CD4-positive, alpha-beta T cell (primary cell): ENCODE measurements around the gene FZD8. TPM values are rescaled to one million over a fixed set of nuclear protein-coding genes. Genes with fewer than 3 reads are reported as not detected.

Source experiments
- ATAC-seq: fragments of 200-7000 bp; cut with Tn5 transposase; one replicate; pipeline ENCODE4 v1.10.0; 2022; ENCODE audit warnings: mild to moderate bottlenecking; ENCODE audit not compliant: poor library complexity
- CTCF ChIA-PET: fragments of 350-600 bp; sonication (Branson Sonifier 250); formaldehyde crosslinking; loops from one replicate; lab custom pipeline; 2021; ENCODE audit warnings: antibody characterized with exemption, inconsistent platforms; lab: Charles Lee
- POLR2A ChIA-PET: fragments of 350-600 bp; sonication (Branson Sonifier 250); formaldehyde crosslinking; loops from one replicate; lab custom pipeline; 2021; ENCODE audit warnings: antibody characterized with exemption, inconsistent platforms; lab: Charles Lee
- DNase-seq, 14 experiments: peaks; one replicate each; pipeline ENCODE4 v3.0.0-alpha.2; 2013 to 2020; ENCODE audit warnings: mixed read lengths in 2 of 14
- H3K27ac ChIP-seq, 2 donors: one replicate each; pipeline versions ENCODE4 v1.5.1 to v1.7.0; 2013; ENCODE audit warnings: low read length in 2 of 2, low read depth in 1 of 2, mild to moderate bottlenecking in 1 of 2
- H3K27me3 ChIP-seq, 2 experiments: 1 replicate in 1 of 2; 2 replicates in 1 of 2; pipeline versions ENCODE4 v1.6.1 to v1.7.0; 2013; ENCODE audit warnings: low read length in 2 of 2, control low read depth in 1 of 2, mild to moderate bottlenecking in 1 of 2, moderate library complexity in 1 of 2; ENCODE audit not compliant: insufficient read depth in 2 of 2, control insufficient read depth in 1 of 2
- H3K36me3 ChIP-seq: one replicate; pipeline ENCODE4 v1.6.1; 2013; ENCODE audit warnings: low read length, control low read depth; ENCODE audit not compliant: insufficient read depth
- H3K4me1 ChIP-seq: one replicate; pipeline ENCODE4 v1.6.1; 2013; ENCODE audit warnings: low read length, control low read depth; ENCODE audit not compliant: insufficient read depth
- H3K4me3 ChIP-seq: one replicate; pipeline ENCODE4 v1.5.1; 2013; ENCODE audit warnings: mild to moderate bottlenecking, low read length, moderate library complexity
- H3K9me3 ChIP-seq, 2 experiments: 1 replicate in 1 of 2; 2 replicates in 1 of 2; pipeline versions ENCODE4 v1.6.1 to v1.7.0; 2013; ENCODE audit warnings: low read length in 2 of 2, mild to moderate bottlenecking in 2 of 2, control low read depth in 1 of 2, moderate library complexity in 1 of 2; ENCODE audit not compliant: control insufficient read depth in 1 of 2, insufficient read depth in 1 of 2
- H3K27ac Mint-ChIP-seq: one replicate; pipeline ENCODE4 v1.8.0; 2020; ENCODE audit warnings: mixed read lengths
- H3K27me3 Mint-ChIP-seq: one replicate; pipeline ENCODE4 v1.8.0; 2021; ENCODE audit warnings: mixed read lengths
- H3K36me3 Mint-ChIP-seq: one replicate; pipeline ENCODE4 v1.8.0; 2021; ENCODE audit warnings: low read depth, mixed read lengths
- H3K4me1 Mint-ChIP-seq: one replicate; pipeline ENCODE4 v1.8.0; 2021; ENCODE audit warnings: low read depth, mixed read lengths
- H3K4me3 Mint-ChIP-seq: one replicate; pipeline ENCODE4 v1.8.0; 2020; ENCODE audit warnings: mild to moderate bottlenecking, mixed read lengths
- H3K9me3 Mint-ChIP-seq: one replicate; pipeline ENCODE4 v1.8.0; 2020; ENCODE audit warnings: mixed read lengths
- CTCF ChIP-seq: fragments of 200-600 bp; IDR thresholded peaks from one replicate; pipeline ENCODE4 v1.8.0; 2022; ENCODE audit warnings: antibody characterized with exemption, mild to moderate bottlenecking
- intact Hi-C, 2 experiments: fragments of 100-400 bp; cut with DNase I in 1 of 2; cut with micrococcal nuclease in 1 of 2; formaldehyde crosslinking; loops; one replicate each; pipeline versions ENCODE4 v1.15.1 to v1.9.0; 2023 to 2025; cut with DNase I, micrococcal nuclease
- total RNA-seq, 174 experiments: library from RNA in 2 of 174; stranded (reverse) in 2 of 174; gene quantifications; one replicate each; pipeline ENCODE4 v1.2.3 and lab custom pipeline; 2021 to 2026

FZD8 gene
- total RNA-seq, 2 experiments from 2014 or later, result 2.1 to 2.2 TPM

- Mint-ChIP-seq H3K9me3 (no peaks in the 10 kb centered on the region), H3K27ac (no peak overlapping the region), H3K27me3 (peaks cover 69% of the 10 kb centered on the region), H3K36me3 (no peaks in the 10 kb centered on the region), H3K4me1 (peaks cover 11% of the 10 kb centered on the region), H3K4me3 (no peak overlapping the region)
- no peaks in the 10 kb centered on the region for H3K9me3 ChIP-seq
- intact Hi-C loops, result loop anchor here in 1 of 2 experiments (5.0 to 10.0 kb wide), 2 partner anchors 149 to 398 kb away; no protein-coding TSS in a partner anchor
- H3K4me3 ChIP-seq, result no peak overlapping the region
- DNase-seq, result peak in 1 of 14 experiments; percentile 30
- H3K27ac ChIP-seq, result no peak overlapping the region
- CTCF ChIA-PET, result no interaction called here
- POLR2A ChIA-PET, result no interaction called here
- no peak for ATAC-seq
- H3K36me3 ChIP-seq, result no peaks in the 10 kb centered on the region
- H3K27me3 ChIP-seq, result peaks cover 4 to 32% of the 10 kb centered on the region in 2 experiments
- H3K4me1 ChIP-seq, result no peaks in the 10 kb centered on the region
- no peak for TF ChIP-seq CTCF
Measured at GRCh38 chr10:35633006-35633980, 8.8 kb downstream of the FZD8 start.

GRCh38 chr10:35632027-35632426, 10.1 kb downstream of the FZD8 start:
- no peaks in the 10 kb centered on the region for H3K4me1 ChIP-seq
- intact Hi-C loops, result loop anchor here in 1 of 2 experiments (5.0 to 10.0 kb wide), 2 partner anchors 150 to 397 kb away; no protein-coding TSS in a partner anchor
- Mint-ChIP-seq H3K36me3 (no peaks in the 10 kb centered on the region), H3K4me3 (no peak overlapping the region), H3K27ac (no peak overlapping the region), H3K9me3 (no peaks in the 10 kb centered on the region), H3K27me3 (peaks cover 57% of the 10 kb centered on the region), H3K4me1 (peaks cover 7% of the 10 kb centered on the region)
- peaks cover 0 to 25% of the 10 kb centered on the region in 2 experiments for H3K27me3 ChIP-seq
- no peak for TF ChIP-seq CTCF
- no peak for ATAC-seq
- no peaks in the 10 kb centered on the region for H3K36me3 ChIP-seq
- no peaks in the 10 kb centered on the region for H3K9me3 ChIP-seq
- DNase-seq, result no peak
- H3K27ac ChIP-seq, result no peak overlapping the region
- ChIA-PET CTCF (no interaction called here), POLR2A (no interaction called here)
- H3K4me3 ChIP-seq, result no peak overlapping the region

GRCh38 chr10:35631404-35631803, 10.7 kb downstream of the FZD8 start:
- ATAC-seq, result no peak
- Mint-ChIP-seq H3K27me3 (peaks cover 50% of the 10 kb centered on the region), H3K4me3 (no peak overlapping the region), H3K4me1 (peaks cover 7% of the 10 kb centered on the region), H3K36me3 (no peaks in the 10 kb centered on the region), H3K27ac (no peak overlapping the region), H3K9me3 (no peaks in the 10 kb centered on the region)
- TF ChIP-seq CTCF, result no peak
- DNase-seq, result no peak
- ChIA-PET POLR2A (no interaction called here), CTCF (no interaction called here)
- intact Hi-C loops, result loop anchor here in 1 of 2 experiments (5.0 to 10.0 kb wide), 2 partner anchors 151 to 397 kb away; no protein-coding TSS in a partner anchor
- no peak overlapping the region for H3K4me3 ChIP-seq
- no peak overlapping the region for H3K27ac ChIP-seq
- H3K36me3 ChIP-seq, result no peaks in the 10 kb centered on the region
- no peaks in the 10 kb centered on the region for H3K9me3 ChIP-seq
- H3K27me3 ChIP-seq, result peaks cover 0 to 19% of the 10 kb centered on the region in 2 experiments
- H3K4me1 ChIP-seq, result no peaks in the 10 kb centered on the region
